Measurements from ENCODE around the gene SPRY2.

Gene SPRY2

DNA sequence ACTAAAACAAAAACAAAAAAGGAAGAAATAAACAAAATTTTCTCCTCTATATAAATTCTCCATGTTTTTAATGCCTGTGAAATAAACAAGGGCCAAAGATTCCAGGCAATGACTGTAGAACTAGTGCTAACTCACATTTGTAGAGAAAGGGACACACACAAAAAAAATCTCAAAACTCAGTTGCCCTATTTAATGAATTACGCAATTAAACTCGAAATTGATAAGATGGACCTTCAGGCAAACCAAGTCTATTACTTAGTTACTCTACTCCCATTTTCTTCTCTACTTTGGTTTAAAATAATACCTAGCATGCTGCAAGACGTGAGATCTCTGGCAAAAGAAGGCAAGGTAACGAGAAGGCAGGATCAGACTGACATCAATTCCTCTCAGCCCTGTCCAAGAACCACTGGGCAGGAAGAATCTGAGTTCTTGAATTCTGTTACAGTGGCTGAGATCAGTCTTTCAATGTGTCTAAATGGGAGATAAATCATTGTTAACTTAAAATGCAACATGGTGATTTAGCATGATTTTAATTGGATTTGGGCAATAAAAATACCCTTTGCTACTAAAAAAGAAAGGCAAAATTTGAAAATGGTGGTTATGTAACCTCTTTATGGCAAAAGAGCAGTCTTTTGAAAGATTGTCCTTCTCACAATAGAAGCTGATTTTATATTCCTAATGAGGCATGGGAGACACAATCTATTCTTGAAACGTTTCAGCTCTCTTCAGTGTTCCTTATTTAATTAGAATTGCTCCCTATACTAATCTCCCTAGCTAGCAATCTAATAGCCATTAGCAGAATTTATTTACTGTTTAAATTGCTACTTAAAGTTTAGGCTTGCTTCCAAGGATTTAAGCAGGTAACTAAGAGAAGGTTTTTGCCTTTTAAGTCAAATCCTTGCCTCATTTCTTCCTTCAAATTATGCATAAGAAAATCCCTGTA lies 25.9 kb downstream of the SPRY2 start:
- H3K4me3 ChIP-seq (ENCODE audit: severe bottlenecking), result no peak overlapping the region
- no peaks in the 10 kb centered on the region for H3K36me3 ChIP-seq (ENCODE audit: low read depth)
- TF ChIP-seq, protein P1, sequence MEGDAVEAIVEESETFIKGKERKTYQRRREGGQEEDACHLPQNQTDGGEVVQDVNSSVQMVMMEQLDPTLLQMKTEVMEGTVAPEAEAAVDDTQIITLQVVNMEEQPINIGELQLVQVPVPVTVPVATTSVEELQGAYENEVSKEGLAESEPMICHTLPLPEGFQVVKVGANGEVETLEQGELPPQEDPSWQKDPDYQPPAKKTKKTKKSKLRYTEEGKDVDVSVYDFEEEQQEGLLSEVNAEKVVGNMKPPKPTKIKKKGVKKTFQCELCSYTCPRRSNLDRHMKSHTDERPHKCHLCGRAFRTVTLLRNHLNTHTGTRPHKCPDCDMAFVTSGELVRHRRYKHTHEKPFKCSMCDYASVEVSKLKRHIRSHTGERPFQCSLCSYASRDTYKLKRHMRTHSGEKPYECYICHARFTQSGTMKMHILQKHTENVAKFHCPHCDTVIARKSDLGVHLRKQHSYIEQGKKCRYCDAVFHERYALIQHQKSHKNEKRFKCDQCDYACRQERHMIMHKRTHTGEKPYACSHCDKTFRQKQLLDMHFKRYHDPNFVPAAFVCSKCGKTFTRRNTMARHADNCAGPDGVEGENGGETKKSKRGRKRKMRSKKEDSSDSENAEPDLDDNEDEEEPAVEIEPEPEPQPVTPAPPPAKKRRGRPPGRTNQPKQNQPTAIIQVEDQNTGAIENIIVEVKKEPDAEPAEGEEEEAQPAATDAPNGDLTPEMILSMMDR (IDR thresholded peaks at IDR 0.05; ENCODE audit: poor library complexity, severe bottlenecking), result no peak
- no peaks in the 10 kb centered on the region for H3K27me3 ChIP-seq (ENCODE audit: insufficient read depth, poor library complexity, severe bottlenecking)
- H3K27ac ChIP-seq (ENCODE audit: poor library complexity, severe bottlenecking), result no peak overlapping the region
- ATAC-seq (ENCODE audit: low read depth), result no peak
- H3K4me1 ChIP-seq (ENCODE audit: insufficient read depth, poor library complexity, severe bottlenecking), result no peaks in the 10 kb centered on the region
- no peaks in the 10 kb centered on the region for H3K9me3 ChIP-seq (ENCODE audit: severe bottlenecking)
- no peak for DNase-seq (ENCODE audit: low spot score)

DNA sequence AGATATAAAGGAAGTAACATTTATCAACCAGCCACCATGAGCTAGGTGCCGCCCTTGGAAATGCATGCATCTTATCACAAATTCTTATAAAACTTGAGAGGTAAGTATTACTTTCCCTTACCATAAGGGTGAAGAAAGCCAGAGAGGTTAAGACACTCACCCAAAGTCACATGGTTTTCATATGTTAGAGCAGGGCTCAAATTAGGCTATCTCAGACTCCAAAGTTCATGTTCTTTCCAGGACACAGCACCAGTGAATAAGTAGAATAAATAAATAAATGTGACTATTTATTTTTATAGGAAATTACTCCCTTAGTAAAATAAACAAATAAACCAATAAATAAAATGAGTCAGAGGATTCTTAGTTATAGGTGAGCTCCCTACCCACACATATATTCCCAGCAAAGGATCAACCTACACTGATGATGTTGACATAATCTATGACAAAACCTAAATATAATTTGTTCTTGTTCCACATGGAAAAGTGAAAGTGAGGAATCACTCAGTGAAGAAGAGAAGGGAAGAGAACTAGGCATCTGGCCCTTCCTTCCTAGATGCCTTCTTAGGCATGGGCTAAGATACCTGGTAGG lies 27.2 kb downstream of the SPRY2 start:
- TF ChIP-seq, protein P1 (IDR thresholded peaks at IDR 0.05; ENCODE audit: poor library complexity, severe bottlenecking), result no peak
- no peak for ATAC-seq (ENCODE audit: low read depth)

DNA sequence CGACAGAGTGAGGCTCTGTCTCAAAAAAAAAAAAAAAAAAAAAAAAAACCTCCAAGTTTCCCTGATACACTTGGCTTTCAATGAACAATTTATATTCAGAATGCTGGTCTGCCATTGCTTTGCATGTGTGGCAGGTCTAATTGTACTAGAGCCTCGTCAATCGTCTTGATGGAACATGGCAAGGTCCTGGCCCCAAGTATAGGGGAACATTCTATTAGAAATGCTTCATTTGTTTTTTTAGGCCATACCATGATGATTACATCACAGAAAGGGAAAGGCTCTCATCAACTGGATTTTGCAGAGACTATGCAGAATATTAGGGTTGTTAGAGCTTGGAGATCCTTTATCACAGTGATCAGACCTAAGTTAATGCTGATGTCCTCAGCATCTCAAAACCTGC lies 28.0 kb downstream of the SPRY2 start:
- ATAC-seq (ENCODE audit: low read depth) (no peak), DNase-seq (ENCODE audit: low spot score) (no peak)
- no peaks in the 10 kb centered on the region for H3K9me3 ChIP-seq (ENCODE audit: severe bottlenecking)
- no peaks in the 10 kb centered on the region for H3K27me3 ChIP-seq (ENCODE audit: insufficient read depth, poor library complexity, severe bottlenecking)
- TF ChIP-seq, protein P1 (IDR thresholded peaks at IDR 0.05; ENCODE audit: poor library complexity, severe bottlenecking), result no peak
- no peak overlapping the region for H3K27ac ChIP-seq (ENCODE audit: poor library complexity, severe bottlenecking)
- no peaks in the 10 kb centered on the region for H3K4me1 ChIP-seq (ENCODE audit: insufficient read depth, poor library complexity, severe bottlenecking)
- H3K36me3 ChIP-seq (ENCODE audit: low read depth), result no peaks in the 10 kb centered on the region
- H3K4me3 ChIP-seq (ENCODE audit: severe bottlenecking), result no peak overlapping the region

More for the DNA sequence above, 27.2 kb downstream of the SPRY2 start:
- no peak overlapping the region for H3K27ac ChIP-seq (ENCODE audit: poor library complexity, severe bottlenecking)
- no peaks in the 10 kb centered on the region for H3K27me3 ChIP-seq (ENCODE audit: insufficient read depth, poor library complexity, severe bottlenecking)
- no peaks in the 10 kb centered on the region for H3K9me3 ChIP-seq (ENCODE audit: severe bottlenecking)
- H3K4me1 ChIP-seq (ENCODE audit: insufficient read depth, poor library complexity, severe bottlenecking), result no peaks in the 10 kb centered on the region
- H3K36me3 ChIP-seq (ENCODE audit: low read depth), result no peaks in the 10 kb centered on the region
- DNase-seq (ENCODE audit: low spot score), result no peak
- no peak overlapping the region for H3K4me3 ChIP-seq (ENCODE audit: severe bottlenecking)

DNA sequence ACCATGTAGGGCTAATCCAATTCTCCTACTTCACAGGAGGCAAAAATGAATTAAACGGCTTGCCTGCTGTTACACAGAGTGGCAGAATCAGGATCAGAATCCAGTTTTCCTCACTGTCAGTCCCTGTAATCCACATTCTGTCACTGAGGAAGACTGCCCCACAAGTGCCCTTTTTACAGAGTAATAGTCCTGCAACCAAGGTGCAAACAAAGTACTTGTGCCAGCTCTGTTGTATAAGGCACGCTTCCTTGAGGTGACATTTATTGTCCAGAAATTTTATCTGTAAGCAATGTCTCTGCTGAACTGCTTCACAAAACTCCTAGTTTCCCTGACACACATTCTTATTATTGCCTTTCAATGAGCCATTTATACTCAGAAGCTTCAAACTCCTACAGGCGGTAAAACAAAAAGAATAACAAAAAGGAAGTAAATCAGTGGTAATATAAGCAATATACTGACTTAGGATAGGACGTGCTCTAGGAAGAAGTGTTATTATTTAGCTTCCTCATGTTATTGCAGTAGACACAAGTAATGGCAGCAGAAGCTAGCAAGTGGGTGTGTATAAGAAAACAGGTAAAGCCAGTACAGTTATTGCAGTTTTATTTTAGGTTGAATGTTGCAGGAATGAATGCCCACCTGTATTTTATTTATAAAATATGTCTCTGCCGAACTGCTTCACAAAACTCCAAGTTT lies 28.8 kb downstream of the SPRY2 start:
- Histone ChIP-seq H3K9me3 (ENCODE audit: severe bottlenecking) (no peaks in the 10 kb centered on the region), H3K36me3 (ENCODE audit: low read depth) (no peaks in the 10 kb centered on the region), H3K27ac (ENCODE audit: poor library complexity, severe bottlenecking) (no peak overlapping the region), H3K4me3 (ENCODE audit: severe bottlenecking) (no peak overlapping the region), H3K4me1 (ENCODE audit: insufficient read depth, poor library complexity, severe bottlenecking) (no peaks in the 10 kb centered on the region), H3K27me3 (ENCODE audit: insufficient read depth, poor library complexity, severe bottlenecking) (no peaks in the 10 kb centered on the region)
- ATAC-seq (ENCODE audit: low read depth) (no peak), DNase-seq (ENCODE audit: low spot score) (no peak)
- TF ChIP-seq, protein P1 (IDR thresholded peaks at IDR 0.05; ENCODE audit: poor library complexity, severe bottlenecking), result no peak

Data from RWPE2 (cell line).